Type B pancreatic cell (in vitro differentiated cells): ENCODE results near the gene RTN4RL1. TPM values are rescaled to one million over a fixed set of nuclear protein-coding genes. Genes with fewer than 3 reads are reported as not detected.

Experiments
- DNase-seq: peaks from one replicate; pipeline ENCODE4 v3.0.0; 2021; ENCODE audit warnings: mixed read lengths; ENCODE audit not compliant: unreplicated experiment; ENCODE audit errors: extremely low spot score
- H3K27ac Mint-ChIP-seq: 2 replicates; pipeline ENCODE4 v1.8.0; 2021; ENCODE audit warnings: mild to moderate bottlenecking, mixed read lengths
- H3K27me3 Mint-ChIP-seq: 2 replicates; pipeline ENCODE4 v1.8.0; 2021; ENCODE audit warnings: mixed read lengths
- H3K36me3 Mint-ChIP-seq: 2 replicates; pipeline ENCODE4 v1.8.0; 2021; ENCODE audit warnings: mixed read lengths
- H3K4me1 Mint-ChIP-seq: one replicate; pipeline ENCODE4 v1.8.0; 2021; ENCODE audit warnings: mixed read lengths; ENCODE audit not compliant: unreplicated experiment
- H3K4me3 Mint-ChIP-seq: 2 replicates; pipeline ENCODE4 v1.8.0; 2021; ENCODE audit warnings: mild to moderate bottlenecking, mixed read lengths
- H3K9me3 Mint-ChIP-seq: 2 replicates; pipeline ENCODE4 v1.8.0; 2021; ENCODE audit warnings: mixed read lengths
- CTCF ChIP-seq: fragments of 200-600 bp; sonication (generic); conservative IDR thresholded peaks from 2 replicates; pipeline ENCODE4 v1.5.0; 2021; ENCODE audit warnings: antibody characterized with exemption, mild to moderate bottlenecking
- long read RNA-seq: library from polyadenylated mRNA; unstranded; transcript quantifications from one replicate; pipeline ENCODE4 v2.0.0, GENCODE V29; 2020
- total RNA-seq: library from RNA; stranded (reverse); gene quantifications from 2 replicates; pipeline ENCODE4 v1.2.1, GENCODE V29; 2021; ENCODE audit warnings: low replicate concordance

Gene RTN4RL1, protein sequence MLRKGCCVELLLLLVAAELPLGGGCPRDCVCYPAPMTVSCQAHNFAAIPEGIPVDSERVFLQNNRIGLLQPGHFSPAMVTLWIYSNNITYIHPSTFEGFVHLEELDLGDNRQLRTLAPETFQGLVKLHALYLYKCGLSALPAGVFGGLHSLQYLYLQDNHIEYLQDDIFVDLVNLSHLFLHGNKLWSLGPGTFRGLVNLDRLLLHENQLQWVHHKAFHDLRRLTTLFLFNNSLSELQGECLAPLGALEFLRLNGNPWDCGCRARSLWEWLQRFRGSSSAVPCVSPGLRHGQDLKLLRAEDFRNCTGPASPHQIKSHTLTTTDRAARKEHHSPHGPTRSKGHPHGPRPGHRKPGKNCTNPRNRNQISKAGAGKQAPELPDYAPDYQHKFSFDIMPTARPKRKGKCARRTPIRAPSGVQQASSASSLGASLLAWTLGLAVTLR
- total RNA-seq = 1.7 and 1.9 TPM in 2 replicates
- long read RNA-seq = 0 reads

DNA sequence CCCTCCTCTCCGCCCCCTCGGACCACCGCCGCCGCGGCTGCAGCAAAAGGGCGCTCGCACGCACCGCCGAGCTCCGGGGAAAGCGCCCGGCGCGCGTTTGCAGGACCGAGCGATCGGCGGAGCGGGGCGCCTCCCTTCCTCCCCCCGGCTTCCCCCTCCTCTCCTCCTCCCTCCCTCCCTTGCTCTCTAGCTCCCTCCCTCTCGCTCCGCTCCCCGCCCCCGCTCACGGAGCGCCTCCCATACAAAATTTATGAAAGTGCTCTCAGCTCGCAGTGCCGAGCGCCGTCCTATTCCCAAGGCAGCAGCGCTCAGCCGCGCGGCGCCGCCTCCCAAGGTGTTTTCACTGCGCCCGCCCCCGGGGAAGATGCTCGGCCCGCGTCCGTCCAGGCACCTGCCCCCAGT, at the start of gene RTN4RL1:
Gene RTN4RL1 (minus strand): TSS at position 115 of the 402 bp plus-strand sequence. CDS start 469 bp downstream, outside the sequence.
- peak within 1 kb of the TSS; percentile 68 for H3K27ac Mint-ChIP-seq
- H3K27me3 Mint-ChIP-seq = peaks cover 63% of the 10 kb centered on the region
- H3K4me3 Mint-ChIP-seq = peak within 1 kb of the TSS; percentile 85
- H3K36me3 Mint-ChIP-seq = no peaks in the 10 kb centered on the region
- H3K9me3 Mint-ChIP-seq = peaks cover 4% of the 10 kb centered on the region
- H3K4me1 Mint-ChIP-seq = peaks cover 10% of the 10 kb centered on the region
- TF ChIP-seq CTCF = no peak
- DNase-seq = no peak

DNA sequence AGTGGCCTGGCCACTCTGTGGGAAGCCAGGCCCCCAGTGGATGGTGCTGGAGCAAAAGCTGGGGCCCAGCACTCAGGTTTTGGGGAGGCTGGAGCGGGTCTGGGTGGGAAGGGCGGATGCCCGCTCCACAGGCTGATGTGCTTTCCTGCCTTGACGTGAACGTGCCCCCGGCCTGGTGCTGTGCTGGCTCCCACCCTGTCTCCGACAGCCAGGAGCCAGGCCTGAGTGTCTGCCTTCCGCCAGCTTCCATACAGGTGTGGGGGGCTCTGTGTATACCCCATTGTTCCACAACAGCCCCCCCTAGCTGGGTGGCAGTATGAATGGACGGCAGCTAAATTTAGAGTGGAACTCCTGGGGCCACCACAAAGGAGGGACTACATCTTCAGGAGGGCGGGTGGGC, 49.8 kb upstream of the RTN4RL1 start:
- H3K36me3 Mint-ChIP-seq = peaks cover 27% of the 10 kb centered on the region
- DNase-seq = no peak
- TF ChIP-seq CTCF = no peak
- H3K9me3 Mint-ChIP-seq = no peaks in the 10 kb centered on the region
- H3K4me1 Mint-ChIP-seq = peaks cover 49% of the 10 kb centered on the region
- no peak overlapping the region for H3K4me3 Mint-ChIP-seq
- peak overlapping the region; percentile 85 for H3K27ac Mint-ChIP-seq
- H3K27me3 Mint-ChIP-seq = no peaks in the 10 kb centered on the region

DNA sequence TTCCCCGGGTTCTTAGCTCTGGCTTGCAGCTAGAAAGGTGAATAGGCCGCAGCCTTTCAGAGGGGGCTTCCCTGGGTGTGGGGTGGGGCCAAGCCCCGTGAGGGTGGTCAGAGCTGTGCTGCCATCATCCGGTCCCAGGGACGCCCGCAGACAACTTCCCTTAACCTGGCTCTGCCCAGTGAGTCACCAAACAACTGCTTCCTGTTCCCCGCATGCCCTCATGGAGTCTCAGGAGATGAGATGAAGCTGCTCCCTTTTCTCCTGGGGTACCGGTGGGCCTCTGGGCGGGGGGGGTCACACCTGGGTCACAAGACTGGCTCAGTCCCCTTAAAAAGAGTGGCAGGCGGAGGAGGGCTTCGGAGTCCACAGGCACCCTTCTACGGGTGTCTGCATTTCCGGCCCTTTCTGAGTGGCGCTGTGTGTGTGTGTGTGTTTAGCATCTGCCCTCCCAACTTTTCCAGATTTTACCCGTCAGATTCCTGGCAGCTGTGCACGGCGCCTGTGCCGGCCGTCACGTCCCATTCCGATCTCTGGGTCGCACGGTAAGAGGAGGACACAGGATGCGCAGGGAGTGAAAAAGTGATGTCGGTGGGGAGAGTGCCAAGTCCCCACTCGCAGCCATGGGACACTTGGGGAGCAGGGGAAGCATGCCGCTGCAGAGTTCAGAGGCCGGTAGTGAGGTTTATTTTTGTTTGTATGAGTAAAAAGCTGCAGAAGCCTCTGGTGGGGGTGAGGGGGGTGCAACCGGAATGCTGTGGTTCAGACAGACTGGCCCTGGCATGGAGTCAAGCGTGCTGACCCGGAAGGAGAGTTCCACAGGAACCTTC, 46.5 kb upstream of the RTN4RL1 start:
- Mint-ChIP-seq H3K36me3 (peaks cover 11% of the 10 kb centered on the region), H3K4me1 (peaks cover 54% of the 10 kb centered on the region), H3K27me3 (no peaks in the 10 kb centered on the region), H3K27ac (no peak overlapping the region), H3K9me3 (no peaks in the 10 kb centered on the region), H3K4me3 (no peak overlapping the region)
- no peak for TF ChIP-seq CTCF
- no peak for DNase-seq

DNA sequence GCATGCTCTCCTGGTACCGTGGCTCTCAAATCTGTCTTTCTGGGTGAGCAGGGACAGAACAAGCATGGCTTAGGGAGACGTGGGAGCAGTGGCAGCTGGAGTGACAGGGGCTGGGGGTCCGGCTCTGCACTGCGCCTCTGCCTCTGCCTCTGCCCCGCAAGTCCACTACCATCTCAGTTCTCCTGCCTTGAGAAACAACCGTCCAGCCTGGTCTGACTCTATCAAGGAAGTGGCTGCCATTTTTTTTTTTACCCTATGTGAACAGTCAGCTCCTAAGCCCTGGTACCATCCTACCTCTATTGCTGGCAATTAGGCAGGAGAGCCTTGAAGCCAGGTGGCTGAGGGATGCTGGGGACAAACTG, 45.9 kb upstream of the RTN4RL1 start:
- H3K4me1 Mint-ChIP-seq = peaks cover 48% of the 10 kb centered on the region
- H3K27ac Mint-ChIP-seq = no peak overlapping the region
- peaks cover 12% of the 10 kb centered on the region for H3K36me3 Mint-ChIP-seq

More for the DNA sequence above, 45.9 kb upstream of the RTN4RL1 start:
- Mint-ChIP-seq H3K9me3 (no peaks in the 10 kb centered on the region), H3K4me3 (no peak overlapping the region), H3K27me3 (no peaks in the 10 kb centered on the region)
- DNase-seq = no peak
- no peak for TF ChIP-seq CTCF
